ENCODE measurements around the gene NFKBIL1. TPM values are rescaled to one million over a fixed set of nuclear protein-coding genes. Genes with fewer than 3 reads are reported as not detected.

Gene NFKBIL1
- total and polyA plus RNA-seq, 9 of the 15 experiments (the other 6 are each of a cell fraction or from before 2014, with no cell fraction given) = 0.49 to 33.1 (median 7.6) TPM

DNA sequence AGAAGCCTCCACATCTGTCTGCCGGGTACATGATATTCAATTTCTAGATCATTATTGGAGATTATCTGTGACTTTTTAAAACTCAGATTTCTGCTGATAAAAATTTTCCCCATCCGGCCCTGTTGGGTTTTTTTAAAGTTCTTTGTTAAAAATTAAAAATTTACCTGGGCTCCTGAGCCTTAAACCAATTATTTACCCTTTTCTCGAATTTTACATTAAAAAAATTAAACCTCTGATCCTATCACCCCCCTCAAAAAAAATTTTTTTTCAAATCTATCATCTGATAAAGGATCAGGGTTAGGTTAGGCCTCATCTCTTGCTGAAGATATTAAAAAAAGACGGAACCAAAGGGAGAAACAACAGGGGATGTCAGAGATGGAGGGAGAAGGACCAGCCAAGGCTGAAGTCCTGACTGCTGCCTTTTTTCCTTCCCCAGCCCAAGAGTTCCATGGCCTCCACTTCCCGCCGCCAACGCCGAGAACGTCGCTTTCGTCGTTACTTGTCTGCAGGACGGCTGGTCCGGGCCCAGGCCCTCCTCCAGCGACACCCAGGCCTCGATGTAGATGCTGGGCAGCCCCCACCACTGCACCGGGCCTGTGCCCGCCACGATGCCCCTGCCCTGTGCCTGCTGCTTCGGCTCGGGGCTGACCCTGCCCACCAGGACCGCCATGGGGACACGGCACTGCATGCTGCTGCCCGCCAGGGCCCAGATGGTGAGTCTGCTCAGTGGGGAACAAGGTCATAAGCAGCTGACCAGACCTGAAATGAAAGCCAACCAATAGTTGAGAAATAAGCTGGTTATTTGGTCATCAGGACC is 527 bp downstream of the NFKBIL1 start (continued):
- TF ChIP-seq SP2 (IDR thresholded peaks at IDR 0.05; ENCODE audit: extremely low read depth, low read depth, low read length, poor library complexity, severe bottlenecking) = no peak
- TF ChIP-seq MCM3 (IDR thresholded peaks at IDR 0.05) = no peak
- 0 out of 4 replicates have a peak, but pooled peaks of 1 of the 2 experiments have one; percentile 12 for TF ChIP-seq MNT (conservative IDR thresholded peaks at IDR 0.05)
- peak in 1 of 2 experiments; percentile 56; a peak in 1 of 4 replicates for TF ChIP-seq FOXA3 (CRISPR knock-in tag; conservative IDR thresholded peaks at IDR 0.05 in 1 of 2, IDR thresholded peaks at IDR 0.05 in 1 of 2)
- TF ChIP-seq MECOM (CRISPR knock-in tag; IDR thresholded peaks at IDR 0.05) = peak; percentile 60
- TF ChIP-seq ZFPM2 (CRISPR knock-in tag; IDR thresholded peaks at IDR 0.05) = no peak
- no peak for TF ChIP-seq KAT2B (IDR thresholded peaks at IDR 0.05; ENCODE audit: low read depth, low read length)
- TF ChIP-seq TCF7 (IDR thresholded peaks at IDR 0.05; ENCODE audit: borderline replicate concordance) = no peak
- TF ChIP-seq GTF2E2 (tag; IDR thresholded peaks at IDR 0.05) = peak; percentile 94
- no peak for TF ChIP-seq CBX1 (IDR thresholded peaks at IDR 0.05; ENCODE audit: low read depth)
- TF ChIP-seq NFATC3 (IDR thresholded peaks at IDR 0.05) = 0 out of 2 replicates have a peak, but pooled peaks have one; percentile 54
- no peak for TF ChIP-seq MCM7 (IDR thresholded peaks at IDR 0.05)
- 0 out of 2 replicates have a peak, but pooled peaks have one; percentile 28 for TF ChIP-seq CEBPB (tag; IDR thresholded peaks at IDR 0.05)
- no peak for TF ChIP-seq JUN (IDR thresholded peaks at IDR 0.05; ENCODE audit: borderline replicate concordance, low read depth, low read length)
- 0 out of 2 replicates have a peak, but pooled peaks have one; percentile 69 for TF ChIP-seq JUN (CRISPR knock-in tag; IDR thresholded peaks at IDR 0.05; ENCODE audit: borderline replicate concordance)
- no peak for TF ChIP-seq TEAD2 (tag; IDR thresholded peaks at IDR 0.05)
- no peak for TF ChIP-seq CREB1 (IDR thresholded peaks at IDR 0.05)
- TF ChIP-seq CREB1 (CRISPR knock-in tag; IDR thresholded peaks at IDR 0.05) = peak; percentile 45; the same call in 1 of the 2 replicates
- TF ChIP-seq ZBTB17 (CRISPR knock-in tag; IDR thresholded peaks at IDR 0.05) = peak; percentile 66; the same call in 1 of the 2 replicates
- TF ChIP-seq, protein P1, sequence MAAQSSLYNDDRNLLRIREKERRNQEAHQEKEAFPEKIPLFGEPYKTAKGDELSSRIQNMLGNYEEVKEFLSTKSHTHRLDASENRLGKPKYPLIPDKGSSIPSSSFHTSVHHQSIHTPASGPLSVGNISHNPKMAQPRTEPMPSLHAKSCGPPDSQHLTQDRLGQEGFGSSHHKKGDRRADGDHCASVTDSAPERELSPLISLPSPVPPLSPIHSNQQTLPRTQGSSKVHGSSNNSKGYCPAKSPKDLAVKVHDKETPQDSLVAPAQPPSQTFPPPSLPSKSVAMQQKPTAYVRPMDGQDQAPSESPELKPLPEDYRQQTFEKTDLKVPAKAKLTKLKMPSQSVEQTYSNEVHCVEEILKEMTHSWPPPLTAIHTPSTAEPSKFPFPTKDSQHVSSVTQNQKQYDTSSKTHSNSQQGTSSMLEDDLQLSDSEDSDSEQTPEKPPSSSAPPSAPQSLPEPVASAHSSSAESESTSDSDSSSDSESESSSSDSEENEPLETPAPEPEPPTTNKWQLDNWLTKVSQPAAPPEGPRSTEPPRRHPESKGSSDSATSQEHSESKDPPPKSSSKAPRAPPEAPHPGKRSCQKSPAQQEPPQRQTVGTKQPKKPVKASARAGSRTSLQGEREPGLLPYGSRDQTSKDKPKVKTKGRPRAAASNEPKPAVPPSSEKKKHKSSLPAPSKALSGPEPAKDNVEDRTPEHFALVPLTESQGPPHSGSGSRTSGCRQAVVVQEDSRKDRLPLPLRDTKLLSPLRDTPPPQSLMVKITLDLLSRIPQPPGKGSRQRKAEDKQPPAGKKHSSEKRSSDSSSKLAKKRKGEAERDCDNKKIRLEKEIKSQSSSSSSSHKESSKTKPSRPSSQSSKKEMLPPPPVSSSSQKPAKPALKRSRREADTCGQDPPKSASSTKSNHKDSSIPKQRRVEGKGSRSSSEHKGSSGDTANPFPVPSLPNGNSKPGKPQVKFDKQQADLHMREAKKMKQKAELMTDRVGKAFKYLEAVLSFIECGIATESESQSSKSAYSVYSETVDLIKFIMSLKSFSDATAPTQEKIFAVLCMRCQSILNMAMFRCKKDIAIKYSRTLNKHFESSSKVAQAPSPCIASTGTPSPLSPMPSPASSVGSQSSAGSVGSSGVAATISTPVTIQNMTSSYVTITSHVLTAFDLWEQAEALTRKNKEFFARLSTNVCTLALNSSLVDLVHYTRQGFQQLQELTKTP (IDR thresholded peaks at IDR 0.05; ENCODE audit: low read depth in 1 of 2, partially characterized antibody in 2 of 2) = no peak
- TF ChIP-seq ZNF3 (CRISPR knock-in tag; IDR thresholded peaks at IDR 0.05) = no peak
- no peak for TF ChIP-seq SIRT6 (IDR thresholded peaks at IDR 0.05; ENCODE audit: low read depth, low read length)
- TF ChIP-seq ZNF324 (CRISPR knock-in tag; IDR thresholded peaks at IDR 0.05) = peak; percentile 19; the same call in 1 of the 2 replicates
- TF ChIP-seq KAT7 (CRISPR knock-in tag; IDR thresholded peaks at IDR 0.05; ENCODE audit: borderline replicate concordance) = peak; percentile 69; the same call in 1 of the 2 replicates
- no peak for TF ChIP-seq DIDO1 (tag; IDR thresholded peaks at IDR 0.05; ENCODE audit: low read depth)
